AG09309 (cell line): Measurements from ENCODE around the gene INTS4.
"Not testable (repeated sequence)": the region's sequence is repeated elsewhere in the genome, so short reads cannot be mapped to it uniquely, and the experiment has no call there.

ENCODE experiments used
- DNase-seq: peaks from one replicate; pipeline ENCODE4 v3.0.0-alpha.2; 2010; ENCODE audit warnings: low read depth
- H3K4me3 ChIP-seq: 2 replicates; pipeline ENCODE4 v1.5.1; 2011; ENCODE audit warnings: mild to moderate bottlenecking, low read depth, low read length, moderate library complexity; ENCODE audit not compliant: control insufficient read depth
- CTCF ChIP-seq: IDR thresholded peaks from 2 replicates; pipeline ENCODE4 v1.5.1; 2011; ENCODE audit warnings: mild to moderate bottlenecking, low read depth, low read length, inconsistent platforms; ENCODE audit not compliant: insufficient read depth, control insufficient read depth; ENCODE audit errors: missing control alignments

Gene INTS4

DNA sequence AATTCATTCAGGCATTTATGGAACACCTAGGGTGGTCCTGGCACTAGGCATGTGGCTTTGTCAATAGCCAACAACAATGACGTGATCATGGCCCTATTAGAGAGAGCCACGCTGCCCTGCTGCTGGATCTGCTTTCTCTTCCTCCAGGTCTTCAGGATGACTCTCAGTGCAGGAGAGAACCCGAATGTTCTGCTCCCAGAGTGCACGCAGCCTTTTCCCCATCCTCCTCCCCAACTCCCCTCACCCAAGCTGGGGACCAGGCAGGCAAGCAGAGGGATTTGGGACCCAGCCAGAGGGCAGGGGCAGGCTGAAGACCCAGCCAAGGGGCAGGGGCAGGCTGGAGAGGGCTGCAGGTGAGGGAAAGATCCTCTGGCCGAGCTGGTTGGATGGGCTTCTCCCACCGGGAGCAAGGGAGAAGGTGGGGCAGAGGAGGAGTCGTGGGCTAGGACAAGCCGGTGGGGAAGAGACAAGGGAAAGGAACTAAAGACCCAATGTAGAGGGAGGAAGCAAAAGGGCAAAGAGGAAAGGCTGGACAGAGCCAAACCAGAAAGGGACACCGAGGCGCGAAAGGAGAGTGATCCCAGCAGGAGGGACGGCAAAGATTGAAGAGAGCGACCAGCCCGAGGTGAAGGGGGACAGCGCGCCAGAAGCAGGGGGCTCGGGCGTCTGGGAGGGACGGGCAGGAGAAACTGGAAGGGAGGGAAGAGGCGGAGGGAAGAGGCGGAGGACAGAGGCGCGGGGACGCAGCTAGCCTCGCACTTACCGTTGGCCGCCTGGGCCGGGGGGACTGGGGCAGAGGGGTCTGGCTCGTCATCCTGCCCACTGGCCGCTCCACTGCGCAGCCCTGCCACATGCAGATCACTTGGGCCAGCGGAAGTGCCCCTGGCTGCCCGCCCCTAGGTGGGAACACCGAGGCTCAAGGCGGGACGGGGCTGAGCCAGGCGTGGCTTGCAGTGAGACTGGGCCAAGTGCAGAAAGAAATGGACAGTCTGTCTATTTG lies 28.2 kb upstream of the INTS4 start, which contains the start of gene KCTD14:
Gene KCTD14 (minus strand): TSS at position 880 of the 1,000 bp plus-strand sequence. CDS start 27 bp downstream, at position 853.
- DNase-seq, result no peak
- peak within 1 kb of the TSS; percentile 45 for H3K4me3 ChIP-seq
- no peak for TF ChIP-seq CTCF

GRCh38 chr11:78021611-78022010 lies 27.1 kb upstream of the INTS4 start:
- TF ChIP-seq CTCF, result no peak
- no peak overlapping the region for H3K4me3 ChIP-seq
- DNase-seq, result no peak

- H3K4me3 ChIP-seq, result no peak overlapping the region
- TF ChIP-seq CTCF, result no peak
- DNase-seq, result no peak
Measured at GRCh38 chr11:78020246-78020645, 25.8 kb upstream of the INTS4 start.

DNA sequence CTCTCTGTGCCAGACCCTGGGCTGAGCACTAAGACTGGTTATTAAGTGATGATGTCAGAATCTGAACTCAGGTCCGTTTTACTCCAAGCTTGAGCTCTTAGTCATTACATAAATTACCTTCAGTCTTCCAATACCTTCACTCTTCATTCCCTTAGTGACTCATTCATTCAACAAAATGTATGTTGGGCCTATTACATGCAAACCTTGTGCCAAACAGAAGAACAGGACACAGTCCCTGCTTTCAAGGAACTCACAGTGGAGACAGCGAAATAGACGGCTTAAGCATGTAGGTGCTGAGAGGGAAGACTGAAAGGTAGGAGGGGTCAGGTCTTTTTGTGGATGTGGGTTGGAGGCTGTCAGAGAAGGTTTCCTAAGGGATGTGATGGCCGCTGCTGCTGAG lies 25.3 kb upstream of the INTS4 start:
- no peak overlapping the region for H3K4me3 ChIP-seq
- no peak for DNase-seq
- no peak for TF ChIP-seq CTCF

DNA sequence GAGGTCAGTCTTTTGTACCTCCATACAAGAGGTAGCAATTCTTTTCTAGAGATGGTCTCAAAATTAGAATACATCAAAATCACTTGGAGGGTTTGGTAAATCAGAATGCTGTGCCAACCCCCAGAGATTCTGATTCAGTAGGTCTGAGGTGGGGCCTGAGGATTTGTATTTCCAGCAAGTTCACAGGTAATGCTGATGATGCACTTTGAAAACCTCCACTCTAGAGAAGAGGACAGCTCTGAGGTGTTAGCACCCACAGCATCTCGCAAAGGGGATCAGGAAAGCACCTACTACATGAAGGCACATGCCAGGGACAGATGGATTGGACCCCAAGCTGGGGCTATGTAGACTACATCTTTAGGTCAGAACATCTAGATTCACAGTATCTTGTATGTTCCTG lies 21.4 kb upstream of the INTS4 start:
- DNase-seq, result no peak

DNA sequence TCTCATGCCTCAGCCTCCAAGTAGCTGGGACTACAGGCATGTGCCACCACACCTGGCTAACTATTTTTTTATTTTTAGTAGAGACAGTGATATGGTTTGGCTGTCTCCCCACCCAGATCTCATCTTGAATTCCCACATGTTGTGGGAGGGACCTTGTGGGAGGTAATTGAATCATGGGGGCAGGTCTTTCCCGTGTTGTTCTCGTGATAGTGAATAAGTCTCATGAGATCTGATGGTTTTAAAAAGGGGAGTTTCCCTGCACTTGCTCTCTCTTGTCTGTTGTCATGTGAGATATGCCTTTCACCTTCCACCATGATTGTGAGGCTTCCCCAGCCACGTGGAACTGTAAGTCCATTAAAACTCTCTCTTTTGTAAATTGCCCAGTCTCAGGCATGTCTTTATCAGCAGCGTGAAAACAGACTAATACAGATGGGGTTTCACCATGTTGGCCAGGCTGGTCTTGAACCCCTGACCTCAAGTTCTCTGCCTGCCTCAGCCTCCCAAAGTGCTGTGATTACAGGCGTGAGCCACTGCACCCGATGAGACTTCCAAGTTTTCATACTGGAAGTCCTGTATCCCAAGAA lies 20.6 kb upstream of the INTS4 start:
- DNase-seq, H3K4me3 ChIP-seq: not testable (repeated sequence)

More for the DNA sequence above, 21.4 kb upstream of the INTS4 start:
- no peak for TF ChIP-seq CTCF
- H3K4me3 ChIP-seq, result no peak overlapping the region

GRCh38 chr11:78011301-78011700 lies 16.8 kb upstream of the INTS4 start:
- no peak for TF ChIP-seq CTCF
- H3K4me3 ChIP-seq, result no peak overlapping the region
- DNase-seq, result no peak
